ENCODE results near the gene ASIC2. TPM values are rescaled to one million over a fixed set of nuclear protein-coding genes. Genes with fewer than 3 reads are reported as not detected.
A peak's percentile ranks its signal among the peaks of the same experiment; 100 is the strongest.

The ASIC2 gene
- total RNA-seq, 2 experiments from 2014 or later: not detected

- Mint-ChIP-seq H3K9me3 (no peaks in the 10 kb centered on the region), H3K4me1 (no peaks in the 10 kb centered on the region), H3K36me3 (no peaks in the 10 kb centered on the region), H3K27me3 (peaks cover 4% of the 10 kb centered on the region), H3K27ac (no peak overlapping the region), H3K4me3 (no peak overlapping the region)
- DNase-seq: no peak
Measured at GRCh38 chr17:33053676-33054075, 239.4 kb downstream of the ASIC2 start.

GRCh38 chr17:33052856-33053255, 240.2 kb downstream of the ASIC2 start:
- Mint-ChIP-seq H3K9me3 (no peaks in the 10 kb centered on the region), H3K27me3 (no peaks in the 10 kb centered on the region), H3K36me3 (no peaks in the 10 kb centered on the region), H3K27ac (no peak overlapping the region), H3K4me1 (no peaks in the 10 kb centered on the region), H3K4me3 (no peak overlapping the region)
- DNase-seq: no peak

GRCh38 chr17:33050611-33051140, 242.4 kb downstream of the ASIC2 start:
- no peaks in the 10 kb centered on the region for H3K9me3 Mint-ChIP-seq
- no peak overlapping the region for H3K27ac Mint-ChIP-seq
- H3K4me1 Mint-ChIP-seq: no peaks in the 10 kb centered on the region
- H3K4me3 Mint-ChIP-seq: no peak overlapping the region
- no peak for DNase-seq
- no peaks in the 10 kb centered on the region for H3K27me3 Mint-ChIP-seq
- no peaks in the 10 kb centered on the region for H3K36me3 Mint-ChIP-seq

DNA sequence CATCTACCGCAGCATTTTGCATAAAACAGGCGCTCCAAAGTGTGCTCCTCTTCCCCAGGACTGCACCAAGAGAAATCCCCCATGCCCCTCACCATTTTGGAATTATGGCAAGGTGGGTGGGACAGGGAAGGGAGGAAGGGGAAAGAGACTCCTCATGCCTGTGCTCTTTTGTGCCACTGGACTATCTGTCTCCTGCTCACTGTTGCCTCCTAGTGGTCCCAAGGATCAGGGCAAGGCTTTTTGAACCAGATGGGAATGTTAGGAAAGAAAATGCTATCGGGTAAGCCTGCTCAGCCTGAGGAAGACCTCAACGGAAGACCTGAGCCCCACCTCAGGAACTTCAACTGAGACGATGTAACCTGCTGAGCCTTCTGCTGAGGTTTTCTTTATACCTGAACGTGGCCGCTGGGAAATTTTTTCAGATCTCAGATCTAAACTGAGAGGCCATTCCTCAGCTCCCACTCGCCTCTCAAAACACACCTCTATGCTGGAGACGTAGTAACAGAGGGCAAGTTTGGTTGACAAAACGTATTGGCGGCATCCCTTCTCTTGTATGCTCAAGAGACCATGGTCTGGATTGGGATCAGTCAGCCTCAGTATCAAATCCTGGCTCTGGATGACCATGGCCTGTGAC, 243.2 kb downstream of the ASIC2 start:
- no peaks in the 10 kb centered on the region for H3K9me3 Mint-ChIP-seq
- no peaks in the 10 kb centered on the region for H3K36me3 Mint-ChIP-seq
- H3K27ac Mint-ChIP-seq: no peak overlapping the region
- no peaks in the 10 kb centered on the region for H3K27me3 Mint-ChIP-seq
- peak; percentile 12 for DNase-seq
- H3K4me3 Mint-ChIP-seq: no peak overlapping the region
- no peaks in the 10 kb centered on the region for H3K4me1 Mint-ChIP-seq

DNA sequence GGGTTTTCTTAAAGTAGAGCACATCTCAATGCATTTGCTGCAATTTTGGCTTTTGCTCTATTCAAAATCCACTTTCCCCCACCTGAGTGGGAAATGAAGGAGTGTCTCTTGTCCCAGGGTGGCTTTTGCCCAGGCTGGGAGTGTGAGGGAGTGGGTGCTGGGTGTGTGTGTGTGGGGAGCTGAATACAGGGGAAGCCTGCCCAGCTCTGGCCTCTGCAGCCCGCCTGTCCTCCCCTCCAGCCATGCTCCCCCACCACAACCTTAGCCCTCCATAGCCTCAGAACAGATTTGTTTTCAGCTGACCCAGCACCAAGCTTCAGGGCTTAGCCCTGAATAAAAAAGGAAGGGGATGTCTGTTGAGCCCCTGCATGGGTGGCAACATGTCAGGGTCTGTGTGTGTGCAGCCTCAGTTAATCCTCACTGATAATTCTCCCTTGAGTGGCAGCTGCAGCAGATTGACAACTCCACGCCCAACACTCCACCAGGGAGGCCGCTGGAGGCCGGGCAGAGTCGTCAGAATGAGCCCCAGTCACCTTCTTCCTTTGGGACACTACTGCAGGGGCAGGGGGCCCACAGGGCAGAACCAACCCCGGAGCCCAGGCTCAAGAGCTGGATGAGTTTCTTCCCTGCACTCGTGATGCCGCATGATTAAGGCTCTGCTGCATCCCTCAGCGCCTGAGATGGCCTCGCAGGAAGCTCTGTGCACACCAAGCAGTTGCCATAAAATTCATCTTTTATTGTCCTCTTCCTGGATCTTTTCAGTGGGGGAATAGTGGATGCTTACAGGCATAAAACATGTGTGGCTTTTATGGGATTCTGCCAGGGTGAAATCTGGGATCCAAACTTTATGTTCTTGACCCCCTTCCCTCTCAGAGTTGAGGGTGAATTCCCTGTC, 246.5 kb downstream of the ASIC2 start:
- H3K4me1 Mint-ChIP-seq: no peaks in the 10 kb centered on the region
- H3K27me3 Mint-ChIP-seq: no peaks in the 10 kb centered on the region
- H3K4me3 Mint-ChIP-seq: no peak overlapping the region
- H3K27ac Mint-ChIP-seq: no peak overlapping the region
- no peak for DNase-seq
- no peaks in the 10 kb centered on the region for H3K9me3 Mint-ChIP-seq
- no peaks in the 10 kb centered on the region for H3K36me3 Mint-ChIP-seq

DNA sequence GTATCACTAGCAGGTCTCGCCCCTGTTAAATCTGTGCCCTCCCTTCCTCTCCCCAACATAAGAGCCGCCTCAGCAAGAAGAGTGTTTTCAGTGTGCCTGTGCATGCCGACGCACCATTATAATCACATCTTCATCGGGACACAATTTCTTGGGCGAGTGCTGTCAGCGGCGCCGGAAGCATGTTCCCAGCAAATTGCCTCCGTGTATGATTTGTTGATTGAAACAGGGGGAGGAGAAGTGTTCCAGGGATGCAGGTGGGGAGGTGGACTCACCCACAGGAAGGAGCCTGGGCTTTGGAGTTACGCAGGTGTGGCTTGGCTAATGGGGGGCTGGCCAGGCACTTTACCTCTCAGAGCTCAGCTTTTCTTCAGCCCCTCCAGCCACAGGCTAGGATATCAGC, 247.9 kb downstream of the ASIC2 start:
- no peak for DNase-seq
- no peaks in the 10 kb centered on the region for H3K27me3 Mint-ChIP-seq
- no peaks in the 10 kb centered on the region for H3K9me3 Mint-ChIP-seq
- H3K36me3 Mint-ChIP-seq: no peaks in the 10 kb centered on the region
- no peak overlapping the region for H3K27ac Mint-ChIP-seq
- H3K4me3 Mint-ChIP-seq: no peak overlapping the region
- H3K4me1 Mint-ChIP-seq: no peaks in the 10 kb centered on the region

DNA sequence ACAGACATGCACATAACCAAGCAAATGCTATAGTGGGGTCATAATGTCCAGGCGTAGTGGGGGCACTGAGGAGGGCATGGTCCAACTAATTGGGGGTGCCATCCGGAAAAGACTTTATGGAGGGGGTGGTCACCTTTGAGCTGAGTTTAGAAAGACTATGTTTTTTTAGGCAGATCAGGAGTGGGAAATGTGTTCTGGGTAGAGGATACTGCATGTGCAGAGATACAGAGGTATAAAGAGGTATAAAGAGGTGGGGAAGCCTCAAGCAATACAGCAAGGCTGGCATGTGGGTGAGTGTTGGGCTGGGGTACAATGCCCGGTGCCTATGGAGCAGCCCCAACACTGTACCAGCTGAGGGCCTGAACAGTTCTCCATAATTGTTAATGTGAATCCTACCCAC, 248.3 kb downstream of the ASIC2 start:
- no peak overlapping the region for H3K4me3 Mint-ChIP-seq
- no peaks in the 10 kb centered on the region for H3K9me3 Mint-ChIP-seq
- no peak overlapping the region for H3K27ac Mint-ChIP-seq
- no peaks in the 10 kb centered on the region for H3K27me3 Mint-ChIP-seq
- H3K4me1 Mint-ChIP-seq: no peaks in the 10 kb centered on the region
- DNase-seq: no peak
- no peaks in the 10 kb centered on the region for H3K36me3 Mint-ChIP-seq

DNA sequence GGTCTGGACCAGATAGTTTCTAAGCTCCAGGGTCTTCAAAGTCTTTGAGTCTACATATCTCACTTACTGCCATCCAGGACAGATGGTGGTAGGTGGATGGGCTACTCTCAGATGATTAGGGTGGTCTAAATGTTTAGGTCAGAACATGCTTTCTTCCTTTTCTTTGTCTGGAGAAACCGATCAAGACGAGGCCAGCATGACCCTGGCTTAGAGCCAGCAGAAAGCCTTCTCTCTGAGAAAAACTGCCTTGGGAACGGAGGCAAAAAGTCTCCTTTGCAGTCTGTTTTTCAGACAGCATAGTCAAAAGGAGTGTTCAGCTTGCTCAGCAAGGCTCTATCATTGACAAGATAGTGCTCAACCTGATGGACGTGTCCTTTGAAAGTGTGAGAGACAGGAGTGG, 252.6 kb downstream of the ASIC2 start:
- DNase-seq: no peak
- H3K9me3 Mint-ChIP-seq: no peaks in the 10 kb centered on the region
- no peak overlapping the region for H3K27ac Mint-ChIP-seq
- no peaks in the 10 kb centered on the region for H3K36me3 Mint-ChIP-seq
- peaks cover 39% of the 10 kb centered on the region for H3K27me3 Mint-ChIP-seq
- H3K4me3 Mint-ChIP-seq: no peak overlapping the region
- H3K4me1 Mint-ChIP-seq: no peaks in the 10 kb centered on the region

GRCh38 chr17:33039874-33040273, 253.2 kb downstream of the ASIC2 start:
- H3K4me1 Mint-ChIP-seq: no peaks in the 10 kb centered on the region
- H3K9me3 Mint-ChIP-seq: no peaks in the 10 kb centered on the region
- no peak overlapping the region for H3K27ac Mint-ChIP-seq
- H3K27me3 Mint-ChIP-seq: peaks cover 44% of the 10 kb centered on the region
- no peak overlapping the region for H3K4me3 Mint-ChIP-seq
- DNase-seq: no peak
- H3K36me3 Mint-ChIP-seq: no peaks in the 10 kb centered on the region

DNA sequence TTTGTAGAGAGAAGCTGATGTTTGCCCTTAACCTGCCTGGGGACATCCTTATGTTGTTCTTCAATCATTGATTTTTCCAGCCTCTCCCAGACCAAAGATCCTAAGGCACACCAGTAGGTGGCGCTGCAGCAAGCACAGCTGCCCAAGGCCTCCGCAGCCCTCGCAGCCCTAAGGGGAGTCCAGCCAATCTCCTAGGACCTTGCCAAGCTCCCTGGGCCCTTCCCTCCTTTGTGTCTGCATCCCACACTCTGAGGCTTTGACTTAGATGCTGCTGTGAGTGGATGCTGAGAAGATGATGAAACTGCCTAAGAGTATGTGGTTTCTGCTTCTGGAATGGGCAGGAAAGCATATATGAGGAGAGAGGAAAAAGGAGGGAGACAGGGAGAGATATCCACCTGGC, 254.4 kb downstream of the ASIC2 start:
- Mint-ChIP-seq H3K9me3 (no peaks in the 10 kb centered on the region), H3K27ac (no peak overlapping the region), H3K4me1 (no peaks in the 10 kb centered on the region), H3K27me3 (peaks cover 52% of the 10 kb centered on the region), H3K4me3 (no peak overlapping the region), H3K36me3 (no peaks in the 10 kb centered on the region)
- peak; percentile 5 for DNase-seq

DNA sequence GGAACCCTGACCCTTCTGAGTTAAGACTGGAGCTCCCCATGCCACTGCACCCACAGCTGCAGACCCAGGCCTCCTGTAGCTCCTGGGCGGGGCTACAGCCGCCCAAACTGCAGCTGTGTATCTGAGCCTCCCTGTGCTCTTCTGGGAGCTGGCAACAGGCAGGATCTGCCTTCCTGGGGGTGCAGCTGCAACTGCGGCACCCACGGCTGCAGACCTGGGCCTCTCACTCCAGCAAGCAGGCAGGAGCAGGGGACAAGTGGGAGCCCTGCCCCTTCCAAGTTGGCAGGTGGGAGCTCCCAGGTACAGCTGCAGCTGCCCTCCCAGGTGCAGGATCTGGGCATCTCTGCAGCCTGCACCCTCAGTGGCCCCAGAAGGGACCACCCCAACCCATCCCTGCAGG, 259.9 kb downstream of the ASIC2 start:
- Mint-ChIP-seq H3K36me3 (no peaks in the 10 kb centered on the region), H3K27me3 (peaks cover 43% of the 10 kb centered on the region), H3K9me3 (no peaks in the 10 kb centered on the region), H3K27ac (no peak overlapping the region), H3K4me1 (no peaks in the 10 kb centered on the region), H3K4me3 (no peak overlapping the region)
- no peak for DNase-seq

DNA sequence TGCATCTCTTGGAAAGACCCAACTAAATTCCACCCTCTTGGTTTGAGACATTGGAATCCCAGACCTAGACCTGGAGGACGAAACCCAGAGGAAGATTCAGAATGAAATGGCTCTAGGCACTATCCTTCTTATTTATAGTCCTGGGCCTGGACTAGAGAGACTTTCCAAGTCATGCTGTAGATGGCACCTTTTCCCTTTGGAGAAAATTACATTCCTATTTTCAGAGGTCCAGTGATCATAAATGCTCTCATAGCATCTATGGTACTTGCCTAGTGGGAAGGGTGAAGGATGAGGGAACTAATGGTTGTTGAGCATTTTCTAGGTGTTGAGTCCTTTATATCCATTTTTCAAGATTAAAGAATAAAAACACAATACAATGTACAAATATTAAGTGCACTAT, 264.3 kb downstream of the ASIC2 start:
- Mint-ChIP-seq H3K27me3 (peaks cover 3% of the 10 kb centered on the region), H3K9me3 (no peaks in the 10 kb centered on the region), H3K36me3 (no peaks in the 10 kb centered on the region), H3K4me1 (no peaks in the 10 kb centered on the region), H3K27ac (no peak overlapping the region), H3K4me3 (no peak overlapping the region)
- no peak for DNase-seq

- H3K27me3 Mint-ChIP-seq: peaks cover 3% of the 10 kb centered on the region
Measured at GRCh38 chr17:33028061-33028460, 265.0 kb downstream of the ASIC2 start.

DNA sequence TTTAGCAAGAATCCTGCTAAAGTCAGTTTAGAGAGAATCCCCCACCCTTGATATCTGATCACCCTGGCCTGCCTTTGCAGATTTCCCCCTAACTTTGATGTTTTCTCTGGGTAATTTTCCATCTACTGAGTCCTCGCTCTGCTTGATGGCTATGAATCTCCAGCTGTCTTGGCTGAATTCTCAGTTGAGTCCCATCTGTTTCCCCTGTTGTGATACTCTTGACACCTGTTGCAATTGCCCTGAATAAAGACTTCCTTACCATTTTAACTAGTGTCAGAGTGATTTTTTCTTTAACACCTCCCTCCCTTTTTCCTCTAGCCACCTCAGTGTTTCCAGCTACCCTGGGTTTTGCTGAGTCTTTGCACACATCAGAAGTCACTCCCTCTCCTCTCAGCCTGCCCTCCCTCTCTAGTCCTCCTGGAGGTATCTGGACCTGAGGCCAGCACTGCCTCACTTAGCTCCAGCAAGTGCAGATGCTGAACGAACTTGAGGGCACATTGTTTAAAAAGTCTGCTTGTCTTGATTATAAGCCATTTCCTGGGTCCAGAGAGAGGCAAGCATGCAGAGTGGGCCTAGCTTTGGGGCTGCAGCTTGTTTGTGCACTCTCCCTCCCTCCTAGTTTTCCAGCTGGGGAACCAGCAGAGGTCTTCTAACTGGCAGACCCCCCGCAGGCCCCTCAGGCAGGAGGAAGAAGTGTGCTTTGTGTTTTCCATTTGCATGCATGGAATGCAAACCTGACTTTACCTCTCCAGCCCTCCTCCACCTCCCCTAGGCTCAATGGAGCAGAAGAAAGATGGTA, 268.2 kb downstream of the ASIC2 start:
- no peak overlapping the region for H3K27ac Mint-ChIP-seq
- H3K27me3 Mint-ChIP-seq: no peaks in the 10 kb centered on the region

More at GRCh38 chr17:33028061-33028460, 265.0 kb downstream of the ASIC2 start:
- Mint-ChIP-seq H3K36me3 (no peaks in the 10 kb centered on the region), H3K4me3 (no peak overlapping the region), H3K9me3 (no peaks in the 10 kb centered on the region), H3K27ac (no peak overlapping the region), H3K4me1 (no peaks in the 10 kb centered on the region)
- no peak for DNase-seq

DNA sequence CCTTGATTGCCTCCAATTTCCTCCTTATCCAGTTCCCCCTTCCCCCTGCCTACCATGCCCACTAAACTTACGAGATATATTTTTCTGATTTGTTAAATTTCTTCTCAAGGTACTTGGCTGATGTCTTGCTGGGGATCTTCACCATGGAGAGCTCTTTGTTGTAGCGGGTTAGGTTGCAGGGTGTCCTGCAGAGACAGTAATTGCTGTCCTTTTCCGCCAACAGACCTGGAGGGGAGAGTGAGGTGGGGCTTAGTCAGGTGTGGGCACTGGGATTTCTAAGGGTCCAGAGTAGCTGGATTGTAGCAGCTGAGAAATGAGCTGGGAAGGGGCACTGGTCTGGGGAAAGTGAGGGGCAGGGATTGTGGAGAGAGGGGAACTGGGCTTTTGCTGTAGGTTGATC, 269.3 kb downstream of the ASIC2 start:
- H3K4me3 Mint-ChIP-seq: no peak overlapping the region
- no peaks in the 10 kb centered on the region for H3K4me1 Mint-ChIP-seq
- no peaks in the 10 kb centered on the region for H3K27me3 Mint-ChIP-seq

More for the DNA sequence above, 268.2 kb downstream of the ASIC2 start:
- DNase-seq: no peak
- Mint-ChIP-seq H3K4me1 (no peaks in the 10 kb centered on the region), H3K36me3 (no peaks in the 10 kb centered on the region), H3K4me3 (no peak overlapping the region), H3K9me3 (no peaks in the 10 kb centered on the region)

More for the DNA sequence above, 269.3 kb downstream of the ASIC2 start:
- no peak for DNase-seq
- Mint-ChIP-seq H3K9me3 (no peaks in the 10 kb centered on the region), H3K36me3 (no peaks in the 10 kb centered on the region), H3K27ac (no peak overlapping the region)
